ENCODE measurements around the gene AGBL1. TPM values are rescaled to one million over a fixed set of nuclear protein-coding genes. Genes with fewer than 3 reads are reported as not detected.

AGBL1 gene
- total RNA-seq, 1 donor from 2014 or later, result not detected

DNA sequence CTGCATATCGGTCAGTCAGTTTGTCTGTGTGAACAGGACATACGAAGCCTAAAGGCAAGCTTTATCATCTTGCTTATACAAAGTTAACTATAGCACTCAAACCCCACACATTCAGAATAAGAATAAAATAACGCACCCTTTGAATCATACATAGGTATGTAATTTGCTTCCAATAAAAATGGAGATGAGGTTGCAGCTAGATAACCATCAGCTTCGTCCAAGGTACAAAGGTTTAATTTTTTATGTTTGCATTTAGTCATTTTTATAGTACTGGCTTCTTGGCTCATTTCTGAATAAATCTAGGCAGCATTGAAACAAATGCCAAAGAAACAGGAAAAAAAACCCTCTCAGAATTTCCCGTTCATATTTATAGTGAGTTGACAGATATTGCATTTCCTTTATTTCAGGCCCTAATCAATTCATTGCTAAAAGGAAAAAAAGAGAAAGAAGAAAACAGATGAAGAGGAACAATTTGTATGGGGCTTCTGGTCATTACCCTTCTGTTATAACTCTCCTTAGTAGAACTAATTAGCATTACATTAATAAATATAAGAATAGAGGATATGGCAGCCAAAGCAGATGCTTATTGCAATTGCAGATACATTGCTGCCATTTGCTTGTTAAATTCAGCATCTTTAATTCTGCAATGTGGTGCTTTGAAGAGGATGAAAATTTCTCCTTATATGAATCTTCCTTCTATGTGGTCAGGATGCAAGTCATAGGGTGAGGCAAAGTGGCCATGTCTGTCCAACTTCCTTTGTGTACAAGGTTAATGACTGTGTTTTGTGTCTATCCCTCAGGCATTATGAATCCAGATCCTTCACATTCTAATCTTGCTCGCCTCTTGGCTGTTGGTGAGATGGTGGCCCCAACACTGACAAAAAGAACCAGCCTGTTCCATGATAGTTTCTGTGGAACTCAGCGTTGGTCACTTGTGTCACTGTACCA lies 550.0 kb downstream of the AGBL1 start:
- intact Hi-C loops (cut with micrococcal nuclease), result loop anchor here (10.0 kb wide), 1 partner anchor 775 kb away; no protein-coding TSS in a partner anchor

DNA sequence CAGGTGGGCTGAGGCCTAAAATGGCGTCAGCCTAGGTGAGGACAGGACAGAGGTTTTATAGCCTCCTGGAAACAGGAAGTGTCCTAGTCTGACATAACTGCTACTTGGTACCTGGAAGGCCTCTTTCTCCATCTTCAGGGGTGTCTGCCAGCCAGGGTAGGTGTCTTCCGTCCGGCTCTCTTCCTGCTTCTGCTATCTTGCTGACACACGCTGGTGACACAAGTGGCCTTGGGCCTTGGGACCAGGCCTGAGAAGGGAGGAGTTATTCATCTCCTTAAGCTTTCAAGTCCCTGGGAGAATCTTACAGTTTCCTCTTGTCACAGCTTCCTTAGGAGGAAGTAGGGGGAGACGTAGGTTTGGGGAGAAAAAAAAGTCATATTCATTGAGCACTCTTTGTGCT lies 551.3 kb downstream of the AGBL1 start:
- intact Hi-C loops (cut with micrococcal nuclease), result no loop called here

DNA sequence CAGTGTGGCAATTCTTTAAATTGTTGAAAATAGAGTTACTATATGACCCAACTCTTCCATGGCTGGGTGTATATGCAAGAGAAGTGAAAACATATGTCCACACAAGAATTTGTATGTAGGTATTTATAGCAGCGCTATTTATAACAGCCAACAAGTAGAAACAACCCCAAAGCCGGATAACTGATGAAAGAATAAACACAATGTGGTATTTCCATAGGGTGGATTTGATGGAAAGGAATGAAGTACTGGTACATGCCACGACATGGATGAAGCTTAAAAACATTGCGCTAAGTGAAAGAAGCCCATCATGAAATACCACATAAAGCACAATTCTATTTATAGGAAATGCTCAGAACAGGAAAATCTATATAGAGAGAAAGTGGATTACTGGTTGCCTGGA lies 554.5 kb downstream of the AGBL1 start:
- intact Hi-C loops (cut with micrococcal nuclease), result no loop called here

DNA sequence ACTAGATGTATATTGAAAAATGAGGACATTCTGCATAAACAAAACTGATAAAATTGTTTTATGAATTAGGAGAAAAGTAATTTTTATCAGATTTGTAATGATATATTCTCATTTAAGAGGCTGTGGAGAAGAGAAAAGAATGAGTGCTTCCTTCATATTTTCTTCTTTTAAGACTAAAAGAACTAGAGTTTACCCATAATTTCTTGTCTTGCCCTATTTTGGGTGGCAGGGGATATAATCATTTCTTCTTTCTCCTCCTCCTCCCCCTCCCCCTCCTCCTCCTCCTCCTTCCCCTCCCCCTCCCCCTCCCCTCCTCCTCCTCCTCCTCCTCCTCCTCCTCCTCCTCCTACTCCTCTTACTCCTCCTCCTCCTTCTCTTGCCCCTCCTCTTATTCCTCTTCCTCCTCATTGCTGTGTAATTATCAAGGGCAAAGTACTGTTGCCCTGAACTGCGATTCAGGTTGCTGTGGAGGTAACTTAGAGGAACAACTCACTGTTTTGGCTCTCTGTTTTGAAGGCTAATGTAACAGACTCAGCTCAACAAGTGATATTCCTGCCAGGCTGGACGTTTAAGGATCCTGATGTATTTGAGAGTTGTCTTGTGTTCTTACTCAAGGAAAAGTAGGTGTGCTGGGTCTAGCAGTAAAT lies 555.4 kb downstream of the AGBL1 start:
- intact Hi-C loops (cut with micrococcal nuclease), result no loop called here

DNA sequence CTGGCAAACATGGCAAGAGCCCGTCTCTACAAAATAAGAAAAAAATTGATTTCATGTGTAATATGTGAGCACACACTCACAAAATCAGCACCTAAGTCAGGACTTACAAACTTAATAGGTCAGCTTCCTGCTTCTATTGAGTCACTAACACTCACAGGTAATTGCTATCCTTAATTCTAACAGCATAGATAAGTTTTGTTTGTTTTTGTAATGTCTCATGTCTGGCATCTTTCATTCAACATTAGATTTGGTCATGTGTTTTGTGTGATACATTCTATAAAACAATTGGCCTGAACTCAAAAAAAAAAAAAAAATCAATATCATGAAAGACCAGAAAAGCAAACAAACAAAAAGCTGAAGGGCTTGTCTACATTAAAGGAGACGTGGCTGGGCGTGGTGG lies 564.7 kb downstream of the AGBL1 start:
- intact Hi-C loops (cut with micrococcal nuclease), result no loop called here

DNA sequence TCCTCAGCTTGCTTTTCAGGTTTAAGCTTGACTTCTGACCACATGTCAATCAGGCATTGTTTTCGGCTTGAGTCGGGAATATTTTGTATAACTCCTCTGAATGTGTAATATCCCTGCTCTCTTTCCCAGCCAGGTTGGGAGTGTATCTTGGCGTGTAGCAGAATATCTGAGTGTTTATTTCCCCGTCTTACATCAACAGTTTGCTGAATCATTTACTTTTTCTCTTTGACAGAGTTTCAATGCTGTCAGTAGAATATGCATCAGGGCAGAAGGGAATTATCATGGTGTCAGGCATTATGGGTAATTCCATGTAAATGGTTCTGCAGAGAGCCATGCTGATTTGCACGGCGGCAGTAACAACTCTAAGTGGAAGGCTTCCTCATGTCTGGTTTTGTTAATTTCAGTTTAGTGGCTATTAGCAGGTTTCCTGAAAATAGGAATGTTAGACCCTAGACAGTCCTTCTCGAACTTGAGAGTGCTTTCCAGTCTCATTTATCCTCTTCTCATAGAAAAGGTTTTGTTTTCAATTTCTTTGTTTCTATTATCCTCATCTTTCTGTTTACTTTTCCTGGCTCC lies 566.3 kb downstream of the AGBL1 start:
- intact Hi-C loops (cut with micrococcal nuclease), result no loop called here

DNA sequence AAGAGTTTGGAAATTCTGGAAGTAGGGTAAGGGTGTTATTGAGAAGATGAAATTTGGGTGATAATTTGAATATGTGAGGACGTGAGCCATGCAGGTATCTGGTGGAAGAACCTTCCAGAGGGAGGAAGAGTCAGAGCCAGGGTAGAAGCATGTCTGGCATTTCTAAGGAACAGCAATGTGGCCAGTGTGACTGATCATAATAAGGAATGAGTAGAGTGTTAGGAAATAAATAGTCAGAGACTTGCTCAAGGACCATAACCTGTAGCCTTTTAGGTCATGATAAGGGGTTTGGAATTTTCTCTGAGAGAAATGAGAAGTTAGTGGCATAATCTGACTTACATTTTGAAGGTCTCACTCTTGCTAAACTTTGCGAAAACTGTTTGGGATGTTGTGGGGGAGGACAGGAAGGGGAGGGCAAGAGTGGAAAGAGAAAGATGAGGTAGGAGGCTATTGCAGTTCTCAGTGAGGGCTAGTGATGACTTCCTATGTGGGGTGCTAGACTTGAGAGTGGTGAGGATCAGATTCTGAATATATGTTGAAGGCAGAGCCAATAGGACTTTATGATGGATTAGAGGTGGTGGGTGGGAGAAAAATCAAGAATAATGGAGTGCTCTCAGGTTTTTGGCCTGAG lies 568.3 kb downstream of the AGBL1 start:
- intact Hi-C loops (cut with micrococcal nuclease), result no loop called here

DNA sequence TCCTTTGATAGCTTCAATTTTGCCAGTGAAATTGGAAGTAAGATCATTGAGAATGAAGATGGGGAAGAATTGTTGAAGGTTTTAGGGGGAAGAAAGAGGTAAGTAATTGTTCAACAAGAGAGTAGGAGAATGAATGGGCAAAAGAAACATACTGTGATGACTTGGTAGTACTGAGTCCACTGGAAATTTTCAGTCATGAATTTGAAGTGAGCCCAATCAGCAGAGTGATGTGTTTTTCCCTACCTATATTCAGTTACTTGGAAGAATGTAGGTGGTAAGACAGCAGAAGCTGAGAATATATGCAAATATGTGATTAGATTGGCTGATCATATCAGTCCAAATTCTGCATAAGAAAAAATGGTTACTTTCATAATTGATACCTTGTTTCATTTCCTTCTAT lies 569.6 kb downstream of the AGBL1 start:
- intact Hi-C loops (cut with micrococcal nuclease), result no loop called here

DNA sequence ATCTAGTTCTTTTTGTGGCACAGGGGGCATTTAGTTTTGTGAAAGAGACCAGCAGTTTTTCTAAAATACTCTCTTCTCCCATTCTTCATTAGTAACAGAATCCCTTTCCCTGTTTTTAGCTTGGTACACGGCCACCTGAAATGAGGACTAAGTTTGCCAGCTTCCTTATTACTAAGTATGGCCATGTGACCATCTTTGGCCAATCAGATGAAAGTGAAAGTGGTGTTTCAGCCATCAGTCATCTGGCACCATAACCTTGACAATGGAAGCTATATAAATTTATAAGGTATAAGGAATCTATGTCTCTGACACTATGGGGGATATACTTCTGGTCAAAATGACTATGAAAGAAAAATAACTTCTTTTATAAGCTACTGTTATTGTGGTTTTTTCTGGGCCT lies 570.4 kb downstream of the AGBL1 start:
- intact Hi-C loops (cut with micrococcal nuclease), result no loop called here

DNA sequence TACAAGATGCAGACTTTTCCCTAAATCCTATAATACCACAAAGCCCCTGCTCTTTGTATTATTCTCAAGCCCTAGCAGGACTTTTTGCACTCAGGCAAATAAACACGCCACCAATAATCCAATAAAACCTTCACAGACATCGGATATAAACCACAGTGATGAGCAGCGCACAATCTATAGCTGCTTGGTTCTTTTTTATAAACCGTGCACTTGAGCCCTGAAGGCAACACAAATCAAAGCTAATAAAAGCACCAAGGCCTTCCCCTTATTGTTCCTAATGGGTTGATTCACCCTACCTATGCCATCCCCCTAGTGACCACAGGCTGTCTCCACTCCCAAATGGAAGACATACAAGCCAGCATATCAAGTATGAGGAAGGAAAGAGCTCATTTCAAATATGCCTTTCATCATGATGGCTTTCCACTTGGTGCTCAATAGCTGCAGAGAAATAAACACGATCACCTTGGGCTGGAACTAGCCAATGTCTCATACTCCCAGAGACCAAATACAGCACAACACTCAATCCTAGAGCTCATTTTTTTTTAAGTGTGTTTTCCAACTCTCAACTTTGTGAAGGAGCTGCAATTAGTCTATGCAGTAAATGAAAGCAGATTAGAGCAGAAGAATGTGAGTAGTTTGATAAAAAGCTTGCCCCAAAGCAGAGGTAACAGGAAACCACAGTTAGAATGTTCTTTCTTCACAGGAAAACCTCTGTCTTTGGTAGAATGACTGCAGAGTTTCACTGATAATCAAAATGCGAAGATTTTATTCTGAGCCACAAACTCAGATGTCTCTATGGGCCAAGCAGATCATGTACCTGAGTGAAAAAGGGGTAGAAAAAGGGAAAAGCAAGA lies 573.9 kb downstream of the AGBL1 start:
- intact Hi-C loops (cut with micrococcal nuclease), result loop anchor here (1.0 kb wide), 1 partner anchor 42 kb away; no protein-coding TSS in a partner anchor

DNA sequence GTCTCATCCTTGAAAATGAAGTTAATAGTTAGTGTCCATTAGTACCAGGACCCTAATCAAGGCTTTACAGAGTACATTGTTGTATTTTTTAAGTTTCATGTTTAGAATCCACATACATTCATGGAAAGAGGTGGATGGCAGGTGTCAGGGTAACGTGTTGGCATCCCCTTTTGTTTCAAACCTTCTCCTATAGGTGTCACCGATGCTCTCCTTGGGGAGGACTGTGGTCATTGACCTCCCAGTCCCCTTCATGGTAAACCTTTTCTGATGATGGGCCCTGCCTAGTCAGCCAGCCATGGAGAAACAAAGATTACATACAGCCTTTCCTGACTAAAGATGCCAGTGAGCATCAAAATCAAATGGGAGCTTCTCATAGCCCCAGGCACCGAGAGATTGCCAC lies 574.8 kb downstream of the AGBL1 start:
- intact Hi-C loops (cut with micrococcal nuclease), result loop anchor here (1.0 kb wide), 1 partner anchor 43 kb away; no protein-coding TSS in a partner anchor

DNA sequence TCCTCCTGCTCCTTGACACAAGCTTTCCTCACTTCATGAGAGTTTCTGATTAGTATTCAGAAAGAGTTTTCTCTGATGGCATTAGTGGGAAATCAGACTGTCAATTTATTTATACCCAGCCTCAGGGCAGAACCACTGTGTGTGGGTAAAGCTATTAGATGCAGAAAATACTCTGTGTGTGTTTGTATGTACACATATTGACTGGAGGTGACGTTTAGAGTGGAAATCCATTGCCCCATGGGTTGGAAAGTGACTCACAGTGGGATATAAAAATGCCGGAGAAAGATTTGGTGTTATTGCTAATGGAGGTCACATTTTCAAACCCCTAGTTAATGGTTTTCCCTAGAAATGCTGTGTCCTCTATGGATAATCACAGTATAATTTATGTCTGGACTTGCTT lies 577.6 kb downstream of the AGBL1 start:
- intact Hi-C loops (cut with micrococcal nuclease), result no loop called here

DNA sequence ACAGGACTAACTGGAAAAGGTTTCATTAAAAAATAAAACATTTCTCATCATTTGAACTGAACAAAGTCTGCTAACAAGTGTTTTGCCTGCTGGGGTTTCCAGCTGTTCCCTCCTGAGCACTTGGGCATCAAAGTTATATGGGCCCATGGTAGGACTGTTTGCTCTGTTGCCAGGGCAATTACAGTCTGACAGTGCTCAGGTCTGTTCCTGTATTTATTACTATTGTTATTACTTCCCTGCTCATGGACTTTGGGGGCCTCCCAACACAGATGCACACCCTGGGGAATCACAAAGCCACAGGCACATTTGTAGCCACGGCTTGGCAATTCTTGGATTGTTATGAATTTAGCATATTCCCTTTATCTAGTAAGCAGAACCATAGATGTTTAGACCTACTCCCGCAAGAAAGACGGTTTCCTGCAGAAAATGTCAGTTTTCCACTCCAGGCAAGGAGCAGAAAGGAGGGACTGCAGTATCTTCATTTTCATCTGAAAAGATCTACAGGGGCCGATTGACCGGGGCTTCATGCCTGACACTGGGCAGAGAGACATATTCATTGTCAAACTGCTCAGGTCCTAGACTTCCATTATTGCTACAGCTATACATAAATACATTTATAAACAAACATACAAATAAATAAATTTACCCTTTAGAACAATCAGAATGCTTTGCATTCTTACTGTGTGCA lies 580.2 kb downstream of the AGBL1 start:
- intact Hi-C loops (cut with micrococcal nuclease), result loop anchor here (10.0 kb wide), 1 partner anchor 85 kb away; no protein-coding TSS in a partner anchor

DNA sequence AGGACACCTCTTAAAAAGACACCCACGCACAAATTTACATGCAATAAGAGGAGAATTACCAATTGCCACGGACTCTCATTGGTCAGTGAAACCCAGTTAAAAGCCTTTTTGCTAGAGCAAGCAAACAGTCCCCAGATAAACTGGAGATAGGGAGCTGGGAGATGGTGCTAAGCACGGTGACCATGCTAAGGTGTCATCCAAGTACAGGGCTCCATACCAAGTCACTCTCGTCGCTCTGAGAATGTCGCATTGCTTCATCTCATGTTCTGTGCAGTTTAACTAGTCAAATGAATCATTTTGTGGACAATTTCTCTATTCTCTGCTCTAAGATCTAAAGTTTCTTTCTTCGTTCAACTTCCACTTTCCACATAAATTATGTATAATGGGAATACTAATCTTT lies 581.9 kb downstream of the AGBL1 start:
- intact Hi-C loops (cut with micrococcal nuclease), result loop anchor here (10.0 kb wide), 1 partner anchor 83 kb away; no protein-coding TSS in a partner anchor

DNA sequence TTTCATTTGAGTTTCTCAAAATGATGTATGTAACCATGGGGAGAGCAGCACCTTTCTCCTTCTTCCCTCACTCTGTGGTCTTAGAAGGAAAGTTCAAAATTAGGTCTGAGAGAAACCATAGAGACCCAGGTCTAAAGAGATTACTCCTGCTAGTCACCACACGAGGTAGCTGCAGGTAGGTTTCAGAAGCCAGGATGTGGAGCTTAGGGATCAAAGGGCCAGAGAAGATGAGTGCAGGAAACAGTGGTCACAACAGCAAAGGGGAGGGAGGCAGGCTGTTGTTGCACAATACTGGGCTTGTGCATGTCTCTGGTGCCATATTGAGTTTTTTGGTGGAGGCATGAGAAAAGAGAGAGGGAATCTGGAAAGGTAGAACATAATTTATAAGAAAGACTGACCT lies 583.6 kb downstream of the AGBL1 start:
- intact Hi-C loops (cut with micrococcal nuclease), result loop anchor here (10.0 kb wide), 1 partner anchor 81 kb away; no protein-coding TSS in a partner anchor

DNA sequence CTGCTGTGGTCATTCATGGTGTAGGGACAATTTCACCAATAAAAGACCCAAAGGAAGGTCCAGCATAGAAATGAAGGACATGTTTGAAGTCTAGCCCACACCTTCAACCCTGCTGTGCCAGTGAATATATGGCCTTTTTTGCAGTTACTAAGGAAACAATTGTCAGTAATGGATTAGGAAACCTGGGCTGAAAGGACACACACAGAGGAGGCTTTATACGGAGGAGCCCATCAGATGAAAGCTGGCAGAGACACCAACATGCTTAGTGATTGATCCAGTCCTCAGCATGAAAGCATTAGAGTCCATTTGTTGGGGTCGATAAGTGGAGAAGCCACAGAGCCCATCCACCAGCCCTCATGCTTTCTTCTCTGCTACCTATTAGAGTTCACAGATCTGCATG lies 584.3 kb downstream of the AGBL1 start:
- intact Hi-C loops (cut with micrococcal nuclease), result loop anchor here (10.0 kb wide), 1 partner anchor 81 kb away; no protein-coding TSS in a partner anchor

DNA sequence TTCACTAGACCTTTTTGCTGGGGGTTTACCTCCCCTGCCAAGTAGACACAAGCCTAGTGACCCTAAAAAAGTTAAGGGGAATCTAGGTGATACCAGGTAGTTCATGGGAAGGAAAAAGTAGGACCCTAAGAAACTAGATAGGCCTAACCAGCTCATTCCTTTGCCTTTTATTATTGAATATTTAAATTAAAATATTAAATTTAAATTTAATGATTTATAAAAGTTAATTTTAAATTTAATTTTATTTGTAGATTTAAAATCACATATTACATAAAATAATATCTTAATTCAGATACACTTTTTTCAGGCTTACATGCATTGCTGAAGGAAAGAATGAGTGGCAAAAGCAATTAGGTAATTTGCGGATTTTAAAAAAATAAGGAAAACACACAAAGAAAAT lies 584.9 kb downstream of the AGBL1 start:
- intact Hi-C loops (cut with micrococcal nuclease), result loop anchor here (10.0 kb wide), 1 partner anchor 80 kb away; no protein-coding TSS in a partner anchor

DNA sequence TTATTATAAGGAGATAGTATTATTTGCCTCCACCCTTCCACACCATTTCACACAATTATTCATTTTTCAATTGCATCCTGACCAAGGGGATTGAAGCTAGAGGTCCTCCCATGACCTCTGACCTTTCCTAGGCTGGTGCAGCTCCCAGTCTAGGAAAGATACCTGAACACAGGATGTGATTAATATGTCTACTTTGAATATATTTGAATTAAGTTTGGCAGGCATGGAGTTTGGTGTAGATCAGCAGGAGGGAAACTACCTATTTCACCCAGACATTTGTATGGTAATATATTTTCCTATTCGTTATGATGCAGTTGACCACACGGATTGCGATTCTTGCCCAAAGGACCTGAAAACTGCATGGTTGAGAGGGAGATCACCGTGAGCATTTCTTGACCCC lies 596.3 kb downstream of the AGBL1 start:
- intact Hi-C loops (cut with micrococcal nuclease), result no loop called here

DNA sequence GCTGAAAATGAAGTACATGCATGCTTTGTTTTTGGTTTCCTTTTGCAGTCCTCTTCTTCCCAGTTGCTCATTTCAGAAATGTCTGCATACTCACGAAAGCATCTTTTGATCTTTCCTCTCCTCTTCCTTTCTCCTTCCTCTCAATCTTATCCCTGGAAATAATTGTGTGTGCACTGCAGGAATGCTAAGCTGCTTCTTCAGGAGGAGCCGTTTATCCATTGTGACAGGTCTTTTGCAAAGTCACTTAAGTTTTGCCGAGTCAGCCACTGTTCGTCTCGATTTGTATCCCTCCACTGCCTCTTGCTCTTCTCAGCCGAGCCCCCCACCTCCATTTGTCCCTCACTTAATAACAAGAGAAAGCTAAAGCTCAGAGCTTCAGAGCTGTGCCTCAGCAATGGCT lies 597.6 kb downstream of the AGBL1 start:
- intact Hi-C loops (cut with micrococcal nuclease), result no loop called here

DNA sequence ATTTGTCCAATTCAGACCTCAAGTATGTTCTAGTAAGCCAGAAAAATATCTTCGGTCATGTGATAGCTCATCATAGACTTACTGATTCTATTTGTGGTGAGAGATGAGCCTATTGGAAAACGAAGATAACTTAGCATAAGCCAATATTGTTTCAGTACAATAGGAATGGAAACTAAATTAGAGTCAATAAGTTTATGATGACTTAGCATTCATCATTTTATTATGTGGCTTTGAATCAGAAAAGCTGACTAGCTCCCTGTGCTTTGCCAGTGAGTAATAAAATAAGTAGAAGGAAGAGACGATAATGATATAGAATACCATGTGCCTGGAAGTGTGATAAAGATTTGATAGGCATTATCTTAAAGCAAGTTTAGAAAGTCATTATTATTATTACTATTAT lies 605.6 kb downstream of the AGBL1 start:
- intact Hi-C loops (cut with micrococcal nuclease), result no loop called here
